Brain microvascular endothelial cell (primary cell): ENCODE measurements around the gene STK39.
A peak's percentile ranks its signal among the peaks of the same experiment; 100 is the strongest.

ENCODE experiments used
- DNase-seq: peaks from one replicate; pipeline ENCODE4 v3.0.0-alpha.2; 2020
- H3K27ac ChIP-seq: fragments of 250-450 bp; sonication (Bioruptor Pico); 2 replicates; pipeline ENCODE4 v1.5.1; 2020; ENCODE audit warnings: mild to moderate bottlenecking, moderate library complexity
- H3K27me3 ChIP-seq: fragments of 250-450 bp; sonication (Bioruptor Pico); replicated peaks from 2 replicates; pipeline ENCODE4 v1.5.1; 2020; ENCODE audit warnings: mild to moderate bottlenecking
- H3K36me3 ChIP-seq: fragments of 250-450 bp; sonication (Bioruptor Pico); replicated peaks from 2 replicates; pipeline ENCODE4 v1.5.1; 2020; ENCODE audit warnings: mild to moderate bottlenecking
- H3K4me3 ChIP-seq: 2 replicates; pipeline ENCODE4 v1.5.1; 2011; ENCODE audit warnings: low read depth, mild to moderate bottlenecking, control low read depth, low read length, moderate library complexity
- CTCF ChIP-seq: IDR thresholded peaks from 2 replicates; pipeline ENCODE4 v1.5.1; 2011; ENCODE audit warnings: low read depth, mild to moderate bottlenecking, moderate library complexity, low read length, control low read depth, inconsistent platforms; ENCODE audit errors: missing control alignments
- in situ Hi-C: cut with HindIII; loops from 2 replicates; pipeline ENCODE4 v1.10.0; 2017; ENCODE audit warnings: low sequenced_read_pairs, low pct_ligation_motif_present

STK39 gene

GRCh38 chr2:168247341-168248261 is at the start of gene STK39:
TSS of gene STK39 (minus strand) at chr2:168247595. CDS start at chr2:168247435, 160 bp downstream.
- no peaks in the 10 kb centered on the region for H3K27me3 ChIP-seq
- H3K4me3 ChIP-seq: peak within 1 kb of the TSS; percentile 76
- TF ChIP-seq CTCF: peak; percentile 21
- DNase-seq: peak; percentile 40
- in situ Hi-C loops: no loop called here
- H3K27ac ChIP-seq: peak within 1 kb of the TSS; percentile 62
- no peaks in the 10 kb centered on the region for H3K36me3 ChIP-seq

GRCh38 chr2:168295051-168295450 is 47.7 kb upstream of the STK39 start:
- Histone ChIP-seq H3K4me3 (no peak overlapping the region), H3K27ac (no peak overlapping the region), H3K27me3 (no peaks in the 10 kb centered on the region), H3K36me3 (no peaks in the 10 kb centered on the region)
- in situ Hi-C loops: no loop called here
- no peak for TF ChIP-seq CTCF
- DNase-seq: no peak

- in situ Hi-C loops: no loop called here
- Histone ChIP-seq H3K27me3 (no peaks in the 10 kb centered on the region), H3K4me3 (no peak overlapping the region), H3K27ac (no peak overlapping the region), H3K36me3 (no peaks in the 10 kb centered on the region)
- TF ChIP-seq CTCF: no peak
- no peak for DNase-seq
Measured at GRCh38 chr2:168294409-168294808, 47.0 kb upstream of the STK39 start.

DNA sequence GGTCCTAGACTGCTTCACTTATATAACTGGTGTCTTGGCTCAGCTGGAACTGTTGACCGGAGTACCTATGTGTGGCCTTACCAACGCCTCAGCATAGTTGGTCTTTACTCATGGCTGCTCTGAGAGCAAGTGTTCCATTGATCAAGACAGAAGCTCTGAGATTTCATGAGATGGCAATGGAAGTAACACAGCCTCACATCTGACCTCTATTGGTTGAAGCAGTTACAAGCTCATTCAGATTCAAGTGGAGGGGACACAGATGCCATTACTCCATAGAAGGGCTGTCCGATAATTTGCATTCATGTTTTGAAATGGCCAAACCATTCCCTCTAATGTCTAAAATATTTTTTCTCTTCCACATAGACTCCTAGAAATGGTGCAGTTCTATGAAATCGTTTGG is 46.4 kb upstream of the STK39 start:
- no peak overlapping the region for H3K27ac ChIP-seq
- TF ChIP-seq CTCF: peak; percentile 20
- no peaks in the 10 kb centered on the region for H3K27me3 ChIP-seq
- no peak overlapping the region for H3K4me3 ChIP-seq
- DNase-seq: no peak
- in situ Hi-C loops: no loop called here
- H3K36me3 ChIP-seq: no peaks in the 10 kb centered on the region

DNA sequence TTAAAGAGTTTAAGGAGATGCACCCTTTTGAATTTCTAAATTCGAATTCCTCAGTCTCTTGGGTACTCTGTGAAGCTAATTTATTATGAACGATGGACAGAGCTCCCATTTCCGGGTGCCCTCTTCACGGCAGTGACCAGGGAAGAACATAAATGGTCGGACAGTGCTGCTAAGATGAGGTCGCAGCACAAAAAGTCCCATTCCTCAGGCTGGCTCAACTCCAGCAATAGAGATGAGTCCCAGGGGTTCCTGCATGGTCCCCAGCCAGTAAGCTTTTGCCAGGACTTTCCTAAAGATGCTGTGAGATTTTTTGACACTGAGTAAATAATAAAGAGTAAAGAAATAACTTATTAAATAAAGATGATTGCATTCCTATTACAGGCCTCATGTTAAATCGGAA is 43.0 kb upstream of the STK39 start:
- no peak overlapping the region for H3K27ac ChIP-seq
- no peak overlapping the region for H3K4me3 ChIP-seq
- H3K36me3 ChIP-seq: no peaks in the 10 kb centered on the region
- no peak for DNase-seq
- in situ Hi-C loops: no loop called here
- H3K27me3 ChIP-seq: no peaks in the 10 kb centered on the region
- TF ChIP-seq CTCF: no peak
